ENCODE measurements around the gene RHOBTB3.

DNA sequence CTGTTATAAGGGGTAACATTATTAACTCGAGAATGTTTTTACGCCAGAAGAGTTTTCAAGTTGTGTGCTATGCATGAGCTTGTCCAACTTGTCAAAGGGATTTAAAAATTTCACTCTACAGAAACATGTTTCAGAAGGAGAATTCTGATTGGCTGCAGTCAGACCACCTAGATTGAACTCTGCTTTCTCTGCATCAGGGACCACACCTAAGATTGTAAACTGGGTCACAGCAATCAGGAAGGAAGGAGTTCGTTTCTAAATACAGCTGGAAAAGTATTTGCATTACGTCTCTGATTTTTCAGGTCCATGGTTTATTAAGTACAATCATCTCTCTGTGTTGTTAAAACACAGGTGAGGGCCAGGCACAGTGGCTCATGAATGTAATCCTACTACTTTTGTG lies 85.6 kb downstream of the RHOBTB3 start:
- TF ChIP-seq, protein P1, sequence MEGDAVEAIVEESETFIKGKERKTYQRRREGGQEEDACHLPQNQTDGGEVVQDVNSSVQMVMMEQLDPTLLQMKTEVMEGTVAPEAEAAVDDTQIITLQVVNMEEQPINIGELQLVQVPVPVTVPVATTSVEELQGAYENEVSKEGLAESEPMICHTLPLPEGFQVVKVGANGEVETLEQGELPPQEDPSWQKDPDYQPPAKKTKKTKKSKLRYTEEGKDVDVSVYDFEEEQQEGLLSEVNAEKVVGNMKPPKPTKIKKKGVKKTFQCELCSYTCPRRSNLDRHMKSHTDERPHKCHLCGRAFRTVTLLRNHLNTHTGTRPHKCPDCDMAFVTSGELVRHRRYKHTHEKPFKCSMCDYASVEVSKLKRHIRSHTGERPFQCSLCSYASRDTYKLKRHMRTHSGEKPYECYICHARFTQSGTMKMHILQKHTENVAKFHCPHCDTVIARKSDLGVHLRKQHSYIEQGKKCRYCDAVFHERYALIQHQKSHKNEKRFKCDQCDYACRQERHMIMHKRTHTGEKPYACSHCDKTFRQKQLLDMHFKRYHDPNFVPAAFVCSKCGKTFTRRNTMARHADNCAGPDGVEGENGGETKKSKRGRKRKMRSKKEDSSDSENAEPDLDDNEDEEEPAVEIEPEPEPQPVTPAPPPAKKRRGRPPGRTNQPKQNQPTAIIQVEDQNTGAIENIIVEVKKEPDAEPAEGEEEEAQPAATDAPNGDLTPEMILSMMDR (IDR thresholded peaks at IDR 0.05 in 4 of 5, conservative IDR thresholded peaks at IDR 0.05 in 1 of 5) = no peak
- no peak for TF ChIP-seq POLR2A (IDR thresholded peaks at IDR 0.05)

All from gastrocnemius medialis (tissue), 4 donors.